SK-N-SH (cell line): ENCODE data around the gene CD320. TPM values are rescaled to one million over a fixed set of nuclear protein-coding genes. Genes with fewer than 3 reads are reported as not detected.
A peak's percentile ranks its signal among the peaks of the same experiment; 100 is the strongest.

Source experiments
- CTCF ChIA-PET: fragments of 300-600, 350-600 bp; formaldehyde crosslinking; extraction: SDS; loops from one replicate; lab custom pipeline; 2021; lab: Yijun Ruan, JAX
- POLR2A ChIA-PET: fragments of 350-600 bp; sonication (Branson Sonifier 250); formaldehyde crosslinking; extraction: SDS; loops from one replicate; lab custom pipeline; 2020; ENCODE audit warnings: antibody characterized with exemption, inconsistent platforms; lab: Yijun Ruan, JAX
- DNase-seq: peaks from one replicate; pipeline ENCODE4 v3.0.0; 2012
- H2AFZ ChIP-seq: fragments of 200-600 bp; sonication (generic); 2 replicates; pipeline ENCODE4 v1.8.1; 2016; ENCODE audit warnings: antibody characterized with exemption, mild to moderate bottlenecking, low read depth
- H3F3A ChIP-seq: fragments of 200-600 bp; sonication (generic); replicated peaks from 2 replicates; pipeline ENCODE3; 2016; ENCODE audit warnings: antibody characterized with exemption, mild to moderate bottlenecking; ENCODE audit not compliant: insufficient read depth
- H3K27ac ChIP-seq, 2 experiments: fragments of 200-500 bp in 1 of 2; fragments of 200-600 bp in 1 of 2; sonication (Bioruptor generic) in 1 of 2; sonication (generic), shearing (Covaris generic) in 1 of 2; 2 replicates each; pipeline versions ENCODE4 v1.5.1 to v1.6.1; 2014 to 2016; ENCODE audit warnings: low read depth in 2 of 2, inconsistent platforms in 1 of 2, low read length in 1 of 2, mild to moderate bottlenecking in 1 of 2, mixed read lengths in 1 of 2
- H3K27me3 ChIP-seq: fragments of 200-600 bp; sonication (generic), shearing (Covaris generic); 2 replicates; pipeline ENCODE4 v1.6.1; 2016; ENCODE audit warnings: mixed run types; ENCODE audit not compliant: insufficient read depth
- H3K36me3 ChIP-seq, 2 experiments: fragments of 200-500 bp in 1 of 2; fragments of 200-600 bp in 1 of 2; sonication (Bioruptor generic) in 1 of 2; sonication (generic) in 1 of 2; replicated peaks in 1 of 2; 2 replicates each; pipeline versions ENCODE3 to v1.5.1; 2014 to 2016; ENCODE audit warnings: low read length in 1 of 2, mild to moderate bottlenecking in 1 of 2; ENCODE audit not compliant: insufficient read depth in 2 of 2, control insufficient read depth in 1 of 2
- H3K4me1 ChIP-seq, 2 experiments: fragments of 200-500 bp in 1 of 2; fragments of 200-600 bp in 1 of 2; sonication (Bioruptor generic) in 1 of 2; sonication (generic), shearing (Covaris generic) in 1 of 2; 2 replicates each; pipeline versions ENCODE4 v1.5.1 to v1.6.1; 2014 to 2016; ENCODE audit warnings: low read depth in 1 of 2, low read length in 1 of 2, mixed run types in 1 of 2; ENCODE audit not compliant: insufficient read depth in 2 of 2, control insufficient read depth in 1 of 2
- H3K4me2 ChIP-seq: fragments of 200-600 bp; sonication (generic), shearing (Covaris generic); 2 replicates; pipeline ENCODE4 v1.6.1; 2017; ENCODE audit warnings: mixed run types
- H3K4me3 ChIP-seq, 2 experiments: fragments of 200-500 bp in 1 of 2; fragments of 200-600 bp in 1 of 2; sonication (Bioruptor generic) in 1 of 2; sonication (generic), shearing (Covaris generic) in 1 of 2; 2 replicates each; pipeline versions ENCODE4 v1.5.1 to v1.8.1; 2014 to 2016; ENCODE audit warnings: low read depth in 2 of 2, inconsistent platforms in 1 of 2, low read length in 1 of 2, mild to moderate bottlenecking in 1 of 2, mixed read lengths in 1 of 2, moderate library complexity in 1 of 2
- H3K79me2 ChIP-seq: fragments of 200-600 bp; sonication (generic); 2 replicates; pipeline ENCODE4 v1.8.1; 2017; ENCODE audit warnings: mild to moderate bottlenecking; ENCODE audit not compliant: insufficient read depth
- H3K9ac ChIP-seq: fragments of 200-600 bp; sonication (generic); 2 replicates; pipeline ENCODE4 v1.6.1; 2017; ENCODE audit warnings: mixed run types
- H3K9me2 ChIP-seq: fragments of 200-600 bp; sonication (generic); 2 replicates; pipeline ENCODE4 v1.6.1; 2017; ENCODE audit warnings: mixed run types
- H3K9me3 ChIP-seq: fragments of 200-600 bp; sonication (generic); 2 replicates; pipeline ENCODE4 v1.6.1; 2017; ENCODE audit warnings: mixed run types, mild to moderate bottlenecking, moderate library complexity
- H4K20me1 ChIP-seq: fragments of 200-600 bp; sonication (generic); 2 replicates; pipeline ENCODE4 v1.6.1; 2017; ENCODE audit warnings: mild to moderate bottlenecking, mixed run types; ENCODE audit not compliant: insufficient read depth
- EP300 ChIP-seq, 2 experiments: IDR thresholded peaks; 2 replicates each; pipeline versions ENCODE4 v1.4.0 to v1.6.1; 2012; ENCODE audit warnings: borderline replicate concordance in 1 of 2, low read depth in 1 of 2, low read length in 1 of 2
- EZH2phosphoT487 ChIP-seq: fragments of 200-600 bp; sonication (generic); IDR thresholded peaks from 2 replicates; pipeline ENCODE4 v1.6.1; 2017; ENCODE audit warnings: low read depth, mixed run types, mild to moderate bottlenecking, antibody characterized with exemption, moderate library complexity, borderline replicate concordance
- FOSL2 ChIP-seq: IDR thresholded peaks from 2 replicates; pipeline ENCODE4 v1.4.0; 2012; ENCODE audit warnings: low read depth, mild to moderate bottlenecking, moderate library complexity, borderline replicate concordance
- FOXJ3 ChIP-seq: sonication (generic); formaldehyde crosslinking; IDR thresholded peaks from 2 replicates; pipeline ENCODE4 v1.5.1; 2020; ENCODE audit warnings: mild to moderate bottlenecking, missing genetic modification reagents
- FOXM1 ChIP-seq: IDR thresholded peaks from 2 replicates; pipeline ENCODE4 v1.4.0; 2012; ENCODE audit warnings: low read depth, mild to moderate bottlenecking
- GABPA ChIP-seq: IDR thresholded peaks from 2 replicates; pipeline ENCODE4 v1.4.0; 2012; ENCODE audit warnings: low read depth, mild to moderate bottlenecking
- MXI1 ChIP-seq: IDR thresholded peaks from 2 replicates; pipeline ENCODE4 v1.6.1; 2012; ENCODE audit warnings: mild to moderate bottlenecking, low read depth, low read length, improper control_type of control experiment
- NFIC ChIP-seq: IDR thresholded peaks from 2 replicates; pipeline ENCODE4 v1.4.0; 2012; ENCODE audit warnings: borderline replicate concordance
- SMC3 ChIP-seq: IDR thresholded peaks from 2 replicates; pipeline ENCODE4 v1.6.1; 2012; ENCODE audit warnings: low read depth, low read length, improper control_type of control experiment
- TEAD4 ChIP-seq: IDR thresholded peaks from 2 replicates; pipeline ENCODE4 v1.4.0; 2012; ENCODE audit warnings: mild to moderate bottlenecking, borderline replicate concordance; ENCODE audit not compliant: insufficient read depth
- WGBS: methylation state at CpG from one replicate; pipeline ENCODE4 v1.1.6; 2017; ENCODE audit warnings: low lambda C conversion rate; 5-methylcytosine and 5-hydroxymethylcytosine counted together
- polyA plus RNA-seq, 3 experiments: library from polyadenylated mRNA; depleted of rRNA; stranded (reverse); fragments of >200 nt; gene quantifications; 2 replicates each; pipeline ENCODE4 v1.2.3, GENCODE V29; 2012
- TF ChIP-seq, protein P1 (sequence below): IDR thresholded peaks from 2 replicates; pipeline ENCODE4 v1.4.0; 2012; ENCODE audit warnings: low read depth
- TF ChIP-seq, protein P2 (sequence below): fragments of 150-350 bp; IDR thresholded peaks from 2 replicates; pipeline ENCODE4 v1.6.1; 2016; ENCODE audit warnings: mild to moderate bottlenecking, low read depth, low read length
- TF ChIP-seq, protein P3 (sequence below): IDR thresholded peaks from 2 replicates; pipeline ENCODE4 v1.6.1; 2012; ENCODE audit warnings: mild to moderate bottlenecking, low read depth, low read length, moderate library complexity

The CD320 gene
- polyA plus RNA-seq, 1 of the 3 experiments (the other 2 are of a cell fraction): 129 TPM

DNA sequence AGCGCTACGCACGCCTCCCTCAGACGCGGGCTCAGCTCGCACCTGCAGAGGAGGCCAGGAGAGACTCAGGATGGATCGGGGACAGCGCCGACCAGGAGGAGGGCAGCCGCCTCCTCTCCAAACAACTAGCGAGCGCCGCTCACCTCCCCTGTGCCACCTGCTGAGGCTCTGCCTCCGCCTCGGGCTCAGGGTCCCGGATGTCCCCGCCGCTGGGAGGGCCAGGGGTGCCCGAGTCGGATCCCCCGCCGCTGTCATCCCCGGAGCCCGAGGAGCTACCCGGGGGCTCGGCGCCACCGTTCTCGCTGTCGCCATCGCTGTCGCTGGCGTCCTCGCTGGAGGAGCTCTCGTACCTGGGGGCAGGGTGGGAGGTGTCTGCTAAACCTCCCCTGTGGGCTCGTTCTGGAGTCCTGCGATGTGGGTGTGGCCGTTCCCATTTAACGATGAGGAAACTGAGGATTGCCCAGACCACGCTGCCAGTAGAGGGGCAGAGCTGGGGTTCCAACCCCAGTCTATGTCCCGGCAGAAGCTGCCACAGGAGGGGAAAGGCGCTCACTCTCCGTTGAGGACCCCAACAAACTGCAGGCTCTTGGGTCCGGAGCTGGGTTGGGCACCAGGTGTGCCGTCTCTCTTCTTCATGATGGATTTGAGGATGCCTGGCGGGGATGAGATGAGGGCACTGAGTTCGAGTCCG, 25.8 kb upstream of the CD320 start:
- H3K9me3 ChIP-seq: no peaks in the 10 kb centered on the region
- H3K27me3 ChIP-seq: peaks cover 47% of the 10 kb centered on the region
- DNase-seq: peak; percentile 38
- TF ChIP-seq EZH2phosphoT487 (peak; percentile 58; the same call in 1 of the 2 replicates), FOXJ3 (CRISPR knock-in tag) (no peak)
- H2AFZ ChIP-seq: no peak overlapping the region
- H3K4me3 ChIP-seq: no peak overlapping the region
- H3K27ac ChIP-seq: no peak overlapping the region
- no peak overlapping the region for H3K4me2 ChIP-seq
- H3K36me3 ChIP-seq: no peaks in the 10 kb centered on the region
- no peaks in the 10 kb centered on the region for H3F3A ChIP-seq
- ChIA-PET CTCF (interaction anchor here (0.9 to 4.0 kb wide), 8 partner anchors 9 to 172 kb away, joined by 3 to 27 read pairs (median 6); partner anchors contain the start of genes KANK3, NDUFA7 and RPS28), POLR2A (interaction anchor here (0.6 kb wide), 1 partner anchor 24 kb away, joined by 3 read pairs; no protein-coding TSS in a partner anchor)
- H3K79me2 ChIP-seq: no peaks in the 10 kb centered on the region
- H3K9me2 ChIP-seq: no peaks in the 10 kb centered on the region
- H4K20me1 ChIP-seq: no peaks in the 10 kb centered on the region
- WGBS: 22% methylated on average over 9 of the region's 48 CpGs
- H3K9ac ChIP-seq: no peak overlapping the region
- no peaks in the 10 kb centered on the region; a peak in 1 of 4 replicates for H3K4me1 ChIP-seq

DNA sequence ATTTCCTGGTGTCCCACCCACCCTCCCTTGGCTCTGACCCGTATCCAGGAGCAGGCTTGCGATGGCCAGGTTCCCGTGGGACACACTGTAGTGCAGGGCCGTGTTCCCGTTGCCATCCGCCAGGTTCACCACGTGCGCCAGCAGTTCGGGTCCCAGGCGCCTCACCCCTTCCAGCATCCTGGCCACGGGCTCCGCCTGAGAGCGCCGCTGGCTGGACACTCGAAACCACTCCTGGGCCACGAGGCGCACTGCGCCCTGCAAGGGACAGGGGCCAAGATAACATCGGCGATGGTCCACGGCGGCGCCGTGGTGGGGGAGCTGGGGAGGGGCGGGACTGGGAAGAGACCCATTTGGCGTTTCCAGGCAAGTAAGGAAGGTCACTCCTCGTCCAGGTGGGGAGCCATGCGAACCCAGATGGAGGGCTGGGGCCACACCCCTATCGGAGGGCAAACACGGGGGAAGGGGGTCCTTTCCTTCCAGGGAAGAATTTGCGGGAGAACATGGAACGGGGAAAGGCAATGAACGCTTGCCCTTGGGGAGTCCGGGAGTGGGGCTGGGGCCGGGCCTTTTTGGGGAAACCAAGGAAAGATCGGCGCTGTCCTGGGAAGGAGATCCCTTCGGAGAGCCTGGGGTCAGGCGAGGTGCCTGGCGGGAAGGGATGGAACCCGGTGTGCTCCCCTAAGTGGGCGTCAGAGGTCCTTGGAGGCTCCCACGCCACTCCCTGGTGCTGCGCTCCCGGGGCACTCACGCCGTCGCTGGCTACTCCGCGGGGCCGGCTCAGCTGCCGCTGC, 25.0 kb upstream of the CD320 start:
- WGBS: 22% methylated on average over 34 of the region's 52 CpGs
- Histone ChIP-seq H3F3A (no peaks in the 10 kb centered on the region), H3K27ac (no peak overlapping the region), H3K4me1 (no peaks in the 10 kb centered on the region; a peak in 1 of 4 replicates), H3K79me2 (no peaks in the 10 kb centered on the region), H3K9me2 (no peaks in the 10 kb centered on the region), H3K4me2 (no peak overlapping the region), H3K4me3 (no peak overlapping the region), H3K9me3 (no peaks in the 10 kb centered on the region), H3K27me3 (peaks cover 43% of the 10 kb centered on the region), H4K20me1 (no peaks in the 10 kb centered on the region), H3K9ac (no peak overlapping the region), H2AFZ (no peak overlapping the region), H3K36me3 (no peaks in the 10 kb centered on the region)
- TF ChIP-seq NFIC (no peak), FOXM1 (no peak), GABPA (no peak), FOXJ3 (CRISPR knock-in tag) (no peak), TEAD4 (no peak), FOSL2 (no peak), SMC3 (no peak), MXI1 (no peak), EP300 (IDR thresholded peaks at IDR 0.05; ENCODE audit: borderline replicate concordance in 1 of 2, low read depth in 1 of 2, low read length in 1 of 2) (no peak)
- TF ChIP-seq, protein P1, sequence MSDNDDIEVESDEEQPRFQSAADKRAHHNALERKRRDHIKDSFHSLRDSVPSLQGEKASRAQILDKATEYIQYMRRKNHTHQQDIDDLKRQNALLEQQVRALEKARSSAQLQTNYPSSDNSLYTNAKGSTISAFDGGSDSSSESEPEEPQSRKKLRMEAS: no peak
- TF ChIP-seq, protein P2, sequence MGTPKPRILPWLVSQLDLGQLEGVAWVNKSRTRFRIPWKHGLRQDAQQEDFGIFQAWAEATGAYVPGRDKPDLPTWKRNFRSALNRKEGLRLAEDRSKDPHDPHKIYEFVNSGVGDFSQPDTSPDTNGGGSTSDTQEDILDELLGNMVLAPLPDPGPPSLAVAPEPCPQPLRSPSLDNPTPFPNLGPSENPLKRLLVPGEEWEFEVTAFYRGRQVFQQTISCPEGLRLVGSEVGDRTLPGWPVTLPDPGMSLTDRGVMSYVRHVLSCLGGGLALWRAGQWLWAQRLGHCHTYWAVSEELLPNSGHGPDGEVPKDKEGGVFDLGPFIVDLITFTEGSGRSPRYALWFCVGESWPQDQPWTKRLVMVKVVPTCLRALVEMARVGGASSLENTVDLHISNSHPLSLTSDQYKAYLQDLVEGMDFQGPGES: no peak
- TF ChIP-seq, protein P3, sequence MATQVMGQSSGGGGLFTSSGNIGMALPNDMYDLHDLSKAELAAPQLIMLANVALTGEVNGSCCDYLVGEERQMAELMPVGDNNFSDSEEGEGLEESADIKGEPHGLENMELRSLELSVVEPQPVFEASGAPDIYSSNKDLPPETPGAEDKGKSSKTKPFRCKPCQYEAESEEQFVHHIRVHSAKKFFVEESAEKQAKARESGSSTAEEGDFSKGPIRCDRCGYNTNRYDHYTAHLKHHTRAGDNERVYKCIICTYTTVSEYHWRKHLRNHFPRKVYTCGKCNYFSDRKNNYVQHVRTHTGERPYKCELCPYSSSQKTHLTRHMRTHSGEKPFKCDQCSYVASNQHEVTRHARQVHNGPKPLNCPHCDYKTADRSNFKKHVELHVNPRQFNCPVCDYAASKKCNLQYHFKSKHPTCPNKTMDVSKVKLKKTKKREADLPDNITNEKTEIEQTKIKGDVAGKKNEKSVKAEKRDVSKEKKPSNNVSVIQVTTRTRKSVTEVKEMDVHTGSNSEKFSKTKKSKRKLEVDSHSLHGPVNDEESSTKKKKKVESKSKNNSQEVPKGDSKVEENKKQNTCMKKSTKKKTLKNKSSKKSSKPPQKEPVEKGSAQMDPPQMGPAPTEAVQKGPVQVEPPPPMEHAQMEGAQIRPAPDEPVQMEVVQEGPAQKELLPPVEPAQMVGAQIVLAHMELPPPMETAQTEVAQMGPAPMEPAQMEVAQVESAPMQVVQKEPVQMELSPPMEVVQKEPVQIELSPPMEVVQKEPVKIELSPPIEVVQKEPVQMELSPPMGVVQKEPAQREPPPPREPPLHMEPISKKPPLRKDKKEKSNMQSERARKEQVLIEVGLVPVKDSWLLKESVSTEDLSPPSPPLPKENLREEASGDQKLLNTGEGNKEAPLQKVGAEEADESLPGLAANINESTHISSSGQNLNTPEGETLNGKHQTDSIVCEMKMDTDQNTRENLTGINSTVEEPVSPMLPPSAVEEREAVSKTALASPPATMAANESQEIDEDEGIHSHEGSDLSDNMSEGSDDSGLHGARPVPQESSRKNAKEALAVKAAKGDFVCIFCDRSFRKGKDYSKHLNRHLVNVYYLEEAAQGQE: no peak
- DNase-seq: peak; percentile 45
- CTCF ChIA-PET: interaction anchor here (1.2 to 4.0 kb wide), 4 partner anchors 21 to 173 kb away, joined by 3 to 27 read pairs (median 5); no protein-coding TSS in a partner anchor
- POLR2A ChIA-PET: no interaction called here
